ENCODE measurements around the gene ST3GAL5. TPM values are rescaled to one million over a fixed set of nuclear protein-coding genes. Genes with fewer than 3 reads are reported as not detected.
A peak's percentile ranks its signal among the peaks of the same experiment; 100 is the strongest.

The ST3GAL5 gene
- total RNA-seq, 2 experiments from 2014 or later = 7.4 to 11.3 TPM

- H3K4me2 ChIP-seq (ENCODE audit: low read length) = no peak overlapping the region
- POLR2A ChIA-PET = interaction anchor here (0.6 kb wide), 1 partner anchor 970 kb away, joined by 3 read pairs; no protein-coding TSS in a partner anchor
- CTCF ChIA-PET (ENCODE audit: unreplicated experiment) = interaction anchor here (0.6 to 1.2 kb wide), 4 partner anchors 36 to 138 kb away, joined by 3 to 4 read pairs (median 4); no protein-coding TSS in a partner anchor
- H3K9me2 ChIP-seq (ENCODE audit: insufficient read depth, low read length) = no peaks in the 10 kb centered on the region
- H2AFZ ChIP-seq (ENCODE audit: low read length) = no peak overlapping the region
- no TSS peak for BruUV-seq (replicated peaks)
- TF ChIP-seq CTCF (conservative IDR thresholded peaks at IDR 0.05; ENCODE audit: low read length) (peak; percentile 93), EZH2phosphoT487 (IDR thresholded peaks at IDR 0.05; ENCODE audit: borderline replicate concordance, low read depth, low read length) (no peak)
- H3K27ac ChIP-seq (ENCODE audit: low read depth, low read length, poor library complexity, severe bottlenecking) = no peak overlapping the region
- peak; percentile 74 for DNase-seq (ENCODE audit: low spot score)
- no peaks in the 10 kb centered on the region for H3K36me3 ChIP-seq (ENCODE audit: insufficient read depth, low read length)
- H3K9me3 ChIP-seq (ENCODE audit: low read length) = no peaks in the 10 kb centered on the region
- H3K4me1 ChIP-seq (ENCODE audit: insufficient read depth, low read length, poor library complexity, severe bottlenecking) = no peaks in the 10 kb centered on the region
- no peaks in the 10 kb centered on the region for H4K20me1 ChIP-seq (ENCODE audit: insufficient read depth, low read length)
- no peaks in the 10 kb centered on the region for H3K79me2 ChIP-seq (ENCODE audit: insufficient read depth, low read depth, low read length)
- no peak overlapping the region for H3K4me3 ChIP-seq (ENCODE audit: low read depth, low read length, poor library complexity, severe bottlenecking)
- intact Hi-C loops (cut with micrococcal nuclease; ENCODE audit: unreplicated experiment) = loop anchor here (1.0 kb wide), 2 partner anchors 64 to 85 kb away; no protein-coding TSS in a partner anchor
Observed at GRCh38 chr2:85813982-85814801, 74.6 kb downstream of the ST3GAL5 start.

- no TSS peak for BruUV-seq (replicated peaks)
- DNase-seq (ENCODE audit: low spot score) = no peak
- ChIA-PET CTCF (ENCODE audit: unreplicated experiment) (interaction anchor here (1.1 to 1.2 kb wide), 2 partner anchors 64 to 137 kb away, joined by 3 to 4 read pairs; no protein-coding TSS in a partner anchor), POLR2A (interaction anchor here (0.5 to 0.6 kb wide), 2 partner anchors 181 to 971 kb away, joined by 3 to 5 read pairs; no protein-coding TSS in a partner anchor)
- Histone ChIP-seq H3K4me1 (ENCODE audit: insufficient read depth, low read length, poor library complexity, severe bottlenecking) (no peaks in the 10 kb centered on the region), H3K4me3 (ENCODE audit: low read depth, low read length, poor library complexity, severe bottlenecking) (no peak overlapping the region), H3K36me3 (ENCODE audit: insufficient read depth, low read length) (no peaks in the 10 kb centered on the region), H4K20me1 (ENCODE audit: insufficient read depth, low read length) (no peaks in the 10 kb centered on the region), H3K4me2 (ENCODE audit: low read length) (no peak overlapping the region), H3K27ac (ENCODE audit: low read depth, low read length, poor library complexity, severe bottlenecking) (no peak overlapping the region), H3K79me2 (ENCODE audit: insufficient read depth, low read depth, low read length) (no peaks in the 10 kb centered on the region), H3K9me3 (ENCODE audit: low read length) (no peaks in the 10 kb centered on the region), H2AFZ (ENCODE audit: low read length) (no peak overlapping the region), H3K9me2 (ENCODE audit: insufficient read depth, low read length) (no peaks in the 10 kb centered on the region)
- intact Hi-C loops (cut with micrococcal nuclease; ENCODE audit: unreplicated experiment) = no loop called here
- TF ChIP-seq CTCF (conservative IDR thresholded peaks at IDR 0.05; ENCODE audit: low read length) (no peak), EZH2phosphoT487 (IDR thresholded peaks at IDR 0.05; ENCODE audit: borderline replicate concordance, low read depth, low read length) (no peak)
Observed at GRCh38 chr2:85813211-85813981, 75.4 kb downstream of the ST3GAL5 start.

All from OCI-LY7 (cell line).